Sigmoid colon (tissue), 4 donors: Measurements from ENCODE around the gene DYSF.

Source experiments
- CTCF ChIP-seq, 4 experiments: fragments of 450-650 bp in 3 of 4; fragments of 200-600 bp in 1 of 4; IDR thresholded peaks; one replicate each; pipeline ENCODE4 v1.5.1; 2016 to 2019; ENCODE audit warnings: antibody characterized with exemption in 4 of 4, mild to moderate bottlenecking in 3 of 4, moderate library complexity in 2 of 4
- EP300 ChIP-seq, 4 donors: sonication (generic); formaldehyde crosslinking; IDR thresholded peaks; one replicate each; pipeline ENCODE4 v1.6.1; 2017; ENCODE audit warnings: antibody characterized with exemption in 4 of 4
- POLR2A ChIP-seq, 2 donors: fragments of 450-650 bp; IDR thresholded peaks; one replicate each; pipeline ENCODE4 v1.6.1; 2016; ENCODE audit warnings: antibody characterized with exemption in 2 of 2, mild to moderate bottlenecking in 2 of 2, moderate library complexity in 2 of 2
- POLR2AphosphoS5 ChIP-seq, 4 donors: sonication (generic); formaldehyde crosslinking; IDR thresholded peaks; one replicate each; pipeline ENCODE4 v1.6.1; 2017; ENCODE audit warnings: antibody characterized with exemption in 4 of 4

GRCh38 chr2:71689968-71690834 lies 236.8 kb downstream of the DYSF start:
- TF ChIP-seq CTCF (IDR thresholded peaks at IDR 0.05) (no peak), POLR2A (IDR thresholded peaks at IDR 0.05) (no peak), POLR2AphosphoS5 (IDR thresholded peaks at IDR 0.05) (no peak), EP300 (IDR thresholded peaks at IDR 0.05) (no peak)
